GM12874 (cell line): ENCODE results near the gene GJA3.

ENCODE experiments used
- TF ChIP-seq, protein P1 (sequence below): IDR thresholded peaks from 2 replicates; pipeline ENCODE4 v1.5.1; 2011; ENCODE audit warnings: low read depth, mild to moderate bottlenecking, control low read depth, low read length, moderate library complexity; ENCODE audit not compliant: insufficient read depth

GJA3 gene

DNA sequence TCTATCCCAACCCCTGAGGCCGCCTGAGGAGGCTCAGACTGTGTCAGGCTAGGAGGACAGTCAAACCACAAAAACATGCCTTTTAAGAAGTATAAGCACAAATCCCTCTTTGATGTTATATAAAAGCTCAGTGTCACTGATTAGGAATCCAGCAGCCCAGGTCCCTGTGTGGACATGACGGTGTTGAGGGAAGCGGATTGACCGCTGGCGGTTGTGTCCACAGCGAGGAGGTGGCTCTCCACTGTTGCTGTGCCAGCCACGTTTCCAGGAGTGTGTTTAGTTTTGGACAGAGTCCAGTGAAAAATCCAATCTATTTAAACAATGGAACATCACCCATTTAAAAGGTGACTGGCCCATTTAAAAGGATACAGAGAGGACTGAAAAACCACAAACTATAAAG lies 7.5 kb upstream of the GJA3 start:
- TF ChIP-seq, protein P1, sequence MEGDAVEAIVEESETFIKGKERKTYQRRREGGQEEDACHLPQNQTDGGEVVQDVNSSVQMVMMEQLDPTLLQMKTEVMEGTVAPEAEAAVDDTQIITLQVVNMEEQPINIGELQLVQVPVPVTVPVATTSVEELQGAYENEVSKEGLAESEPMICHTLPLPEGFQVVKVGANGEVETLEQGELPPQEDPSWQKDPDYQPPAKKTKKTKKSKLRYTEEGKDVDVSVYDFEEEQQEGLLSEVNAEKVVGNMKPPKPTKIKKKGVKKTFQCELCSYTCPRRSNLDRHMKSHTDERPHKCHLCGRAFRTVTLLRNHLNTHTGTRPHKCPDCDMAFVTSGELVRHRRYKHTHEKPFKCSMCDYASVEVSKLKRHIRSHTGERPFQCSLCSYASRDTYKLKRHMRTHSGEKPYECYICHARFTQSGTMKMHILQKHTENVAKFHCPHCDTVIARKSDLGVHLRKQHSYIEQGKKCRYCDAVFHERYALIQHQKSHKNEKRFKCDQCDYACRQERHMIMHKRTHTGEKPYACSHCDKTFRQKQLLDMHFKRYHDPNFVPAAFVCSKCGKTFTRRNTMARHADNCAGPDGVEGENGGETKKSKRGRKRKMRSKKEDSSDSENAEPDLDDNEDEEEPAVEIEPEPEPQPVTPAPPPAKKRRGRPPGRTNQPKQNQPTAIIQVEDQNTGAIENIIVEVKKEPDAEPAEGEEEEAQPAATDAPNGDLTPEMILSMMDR, result no peak

DNA sequence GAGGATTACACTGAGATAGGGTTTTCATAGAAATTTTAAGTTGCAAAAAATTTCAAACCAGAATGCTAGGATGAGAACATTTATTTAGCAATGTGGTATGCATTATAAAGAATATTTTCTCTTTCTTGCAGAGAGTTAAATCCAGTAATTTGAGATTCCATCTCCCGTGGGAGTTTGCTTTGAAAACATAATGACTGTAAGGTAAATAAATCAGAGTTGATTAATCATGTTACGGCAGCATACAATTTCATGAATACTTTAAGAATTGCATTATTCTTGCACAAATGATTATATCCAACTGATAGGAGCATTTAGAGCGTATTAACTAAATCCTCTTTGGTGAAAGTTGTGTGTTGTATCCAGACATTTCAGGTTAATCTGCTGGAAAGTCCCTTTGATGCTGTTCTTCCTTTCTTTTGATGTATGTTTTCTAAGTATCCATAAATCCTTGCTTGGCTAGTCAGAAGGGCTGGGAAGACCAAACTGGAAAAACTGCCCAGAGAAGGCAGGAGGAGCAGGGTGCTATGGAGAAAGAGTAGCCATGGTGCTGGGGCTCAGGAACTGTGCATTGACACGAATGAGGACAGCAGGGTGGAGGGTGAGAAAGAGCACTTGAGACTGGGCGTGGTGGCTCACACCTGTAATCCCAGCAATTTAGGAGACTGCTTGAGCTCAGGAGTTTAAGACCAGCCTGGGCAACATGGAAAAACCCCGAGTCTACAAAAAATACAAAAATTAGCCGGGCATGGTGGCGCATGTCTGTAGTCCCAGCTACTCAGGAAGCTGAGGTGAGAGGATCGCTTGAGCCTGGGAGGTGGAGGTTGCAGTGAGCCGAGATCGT lies 4.8 kb upstream of the GJA3 start:
- TF ChIP-seq, protein P1, result no peak

DNA sequence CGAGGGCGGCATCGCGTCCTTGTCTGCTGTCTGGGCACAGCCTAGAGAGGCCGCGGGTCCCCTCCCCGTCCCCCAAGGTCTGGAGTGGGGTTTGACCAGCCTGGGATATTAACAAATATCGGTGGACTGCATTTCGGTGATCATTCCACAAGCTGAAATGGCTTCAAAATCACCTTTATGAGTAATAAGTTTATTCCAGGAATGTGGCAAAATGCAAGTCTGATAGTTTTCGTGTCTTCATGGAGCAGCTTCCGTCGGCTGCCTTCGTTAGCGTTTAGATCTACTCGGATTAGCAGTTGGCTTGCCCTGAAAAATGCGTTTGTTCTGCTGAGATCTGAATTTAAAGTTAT lies 1.1 kb upstream of the GJA3 start:
- TF ChIP-seq, protein P1, result no peak

DNA sequence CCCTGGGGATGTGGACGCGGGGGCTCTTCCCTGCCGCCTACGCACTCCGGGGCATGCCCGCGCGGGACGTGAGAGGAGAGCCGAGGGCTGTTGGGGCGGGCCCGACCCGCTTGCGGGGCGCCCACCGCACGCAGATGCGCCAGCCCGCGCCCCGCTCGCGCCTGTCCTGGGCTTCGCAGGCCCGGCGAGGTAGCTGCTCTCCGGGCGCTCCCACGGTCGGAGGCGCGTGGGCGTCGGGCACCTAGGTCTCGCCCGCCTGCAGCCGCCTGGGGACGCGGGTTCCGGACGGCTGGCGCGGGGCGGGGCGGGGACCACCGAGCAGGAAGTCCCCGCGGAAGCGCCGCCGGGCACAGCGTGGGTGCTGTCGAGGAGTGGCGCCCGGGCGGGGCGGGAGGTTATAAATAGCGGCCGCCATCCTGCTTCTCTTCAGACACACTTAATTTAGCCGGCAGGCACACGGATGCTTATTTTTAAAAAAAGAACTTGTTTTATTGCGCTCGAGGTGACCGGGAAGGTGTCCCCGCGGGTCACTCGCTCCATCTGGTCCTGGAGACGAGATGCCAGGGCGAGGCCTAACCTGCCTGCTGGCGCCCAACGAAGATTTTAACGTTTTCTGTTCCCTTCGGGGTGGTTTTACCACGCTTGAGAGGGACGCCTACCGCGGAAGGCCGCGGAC lies 561 bp upstream of the GJA3 start:
- TF ChIP-seq, protein P1, result no peak

DNA sequence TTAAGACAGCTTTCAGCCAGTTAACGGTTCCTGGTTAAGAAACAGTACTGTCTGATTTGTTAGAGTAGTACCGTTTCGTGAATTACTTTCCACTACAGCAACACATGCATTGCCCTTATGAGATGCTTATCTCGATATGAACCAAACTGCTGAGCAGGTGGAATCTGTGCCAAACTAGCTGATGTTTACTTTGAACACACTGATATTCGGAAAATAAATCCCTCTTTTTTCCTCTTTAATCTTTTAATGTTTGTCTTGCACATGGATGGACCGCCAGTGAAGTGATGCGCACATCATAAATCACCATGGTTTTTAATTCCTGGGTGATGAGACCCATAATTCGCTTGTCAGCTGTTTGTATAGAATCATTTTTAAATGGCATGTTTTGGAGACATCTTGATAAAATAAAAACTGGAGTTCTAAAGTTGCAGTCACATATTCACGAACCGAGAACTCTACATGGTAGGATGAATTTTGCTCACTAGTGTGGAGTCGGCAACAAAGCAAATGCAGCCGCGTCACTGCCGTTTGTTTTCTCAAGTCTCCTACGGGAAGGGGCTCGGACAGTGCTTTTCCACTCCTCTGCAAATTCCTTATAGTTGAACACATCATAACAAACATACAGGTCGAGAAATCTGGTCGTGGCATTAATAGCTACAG lies 1.1 kb downstream of the GJA3 start:
- TF ChIP-seq, protein P1, result no peak

DNA sequence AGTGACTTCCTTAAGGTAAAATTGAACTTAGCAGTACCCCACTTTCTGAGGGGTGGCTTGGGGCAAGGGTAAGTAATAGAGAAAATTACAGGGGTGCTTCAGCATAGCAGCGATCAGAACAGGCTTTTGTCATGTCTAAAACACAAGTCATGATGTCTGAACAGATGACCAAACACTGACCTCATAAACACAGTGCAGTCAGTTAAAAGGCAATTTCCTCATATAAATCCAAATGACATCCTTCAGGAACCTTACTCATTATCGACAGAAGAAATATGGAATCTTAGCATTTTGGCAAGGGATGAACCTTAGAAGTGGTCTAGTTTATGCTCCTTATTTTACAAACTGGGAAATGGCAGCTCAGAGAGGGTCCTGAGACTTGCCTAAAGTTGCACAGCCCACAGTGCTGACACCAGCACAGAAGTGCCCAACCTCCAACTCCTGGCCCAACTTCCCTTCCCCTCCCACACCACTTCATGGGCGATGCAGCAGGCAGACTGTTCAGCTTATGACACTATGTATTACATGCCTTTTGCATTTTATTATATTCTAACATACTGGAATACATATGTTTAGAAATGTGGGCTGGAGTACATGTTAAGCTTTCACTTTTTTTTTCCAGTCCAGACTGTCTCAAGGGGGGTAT lies 3.6 kb downstream of the GJA3 start:
- TF ChIP-seq, protein P1, result no peak

DNA sequence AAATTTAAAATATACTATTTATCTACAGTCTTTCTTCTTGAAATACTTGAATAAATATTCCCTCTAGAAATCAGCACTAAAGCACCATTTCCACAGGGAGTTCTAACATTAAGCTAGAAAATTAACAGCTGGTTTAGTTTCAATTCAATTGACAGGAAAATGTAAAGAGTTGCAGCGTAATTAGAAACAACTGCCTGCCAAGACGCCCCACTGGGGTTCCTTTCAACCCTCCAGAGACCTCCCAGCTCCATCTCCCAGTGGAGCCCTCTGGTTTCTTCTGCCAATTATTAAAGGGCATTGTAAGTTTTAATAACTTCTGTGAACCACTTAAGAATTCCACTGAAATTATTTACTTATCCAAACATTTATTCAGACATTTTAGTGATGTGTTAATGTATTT lies 4.2 kb downstream of the GJA3 start:
- TF ChIP-seq, protein P1, result no peak
